Fibroblast of skin of right quadriceps (primary cell): ENCODE results near the gene MRPS18C.
"Not testable (repeated sequence)": the region's sequence is repeated elsewhere in the genome, so short reads cannot be mapped to it uniquely, and the experiment has no call there.

ENCODE experiments used
- DNase-seq: peaks from one replicate; pipeline ENCODE4 v3.0.0-alpha.2; 2013

MRPS18C gene

GRCh38 chr4:83455281-83456183 lies at the start of gene MRPS18C, which contains the start of gene HELQ:
Gene MRPS18C (plus strand): TSS chr4:83456058. CDS start chr4:83456078, 20 bp downstream.
Gene HELQ (minus strand): TSS chr4:83455823. CDS start chr4:83455693, 130 bp downstream.
- DNase-seq = peak; percentile 99

- DNase-seq = no peak
Observed at GRCh38 chr4:83408908-83409307, 47.0 kb upstream of the MRPS18C start.

DNA sequence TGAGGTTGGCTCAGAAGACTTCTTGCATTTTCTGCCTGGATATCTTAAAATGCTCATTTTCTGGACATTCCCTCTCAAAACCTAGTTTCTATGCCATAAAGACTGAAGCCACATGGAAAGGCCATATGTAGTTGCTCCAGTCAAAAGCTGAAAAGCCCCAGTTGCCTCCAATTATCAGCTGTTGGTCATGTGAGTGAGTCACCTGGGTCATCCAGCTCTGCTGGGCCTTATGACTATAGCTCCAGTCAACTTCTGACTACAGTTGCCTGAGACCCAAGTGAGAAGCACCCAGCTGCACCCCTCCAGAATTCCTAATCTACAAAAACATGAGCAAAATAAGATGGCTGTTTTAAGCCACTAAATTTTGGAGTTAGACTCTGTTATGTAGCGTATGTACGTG lies 42.2 kb upstream of the MRPS18C start:
- peak; percentile 7 for DNase-seq

- DNase-seq = no peak
Observed at GRCh38 chr4:83417566-83417965, 38.3 kb upstream of the MRPS18C start.

- DNase-seq = no peak
Observed at GRCh38 chr4:83418211-83418610, 37.6 kb upstream of the MRPS18C start.

DNA sequence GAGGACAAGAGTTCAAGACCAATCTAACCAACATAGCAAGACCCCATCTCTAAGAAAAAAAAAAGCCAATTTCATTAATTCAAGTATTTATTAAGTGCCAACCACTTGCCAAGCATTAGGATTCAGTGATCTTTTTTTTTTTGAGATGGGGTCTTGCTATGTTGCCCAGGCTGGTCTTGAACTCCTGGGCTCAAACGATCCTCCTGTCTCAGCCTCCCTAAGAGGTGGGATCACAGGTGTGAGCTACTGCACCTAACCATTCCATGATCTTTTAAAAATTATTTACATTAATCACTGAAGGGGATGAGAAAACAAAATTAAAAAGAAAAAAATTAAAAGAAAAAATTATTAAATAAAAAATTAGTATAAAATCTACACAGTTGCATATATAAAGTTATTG lies 24.7 kb upstream of the MRPS18C start:
- DNase-seq = no peak

- DNase-seq = no peak
Observed at GRCh38 chr4:83436680-83437079, 19.2 kb upstream of the MRPS18C start.

DNA sequence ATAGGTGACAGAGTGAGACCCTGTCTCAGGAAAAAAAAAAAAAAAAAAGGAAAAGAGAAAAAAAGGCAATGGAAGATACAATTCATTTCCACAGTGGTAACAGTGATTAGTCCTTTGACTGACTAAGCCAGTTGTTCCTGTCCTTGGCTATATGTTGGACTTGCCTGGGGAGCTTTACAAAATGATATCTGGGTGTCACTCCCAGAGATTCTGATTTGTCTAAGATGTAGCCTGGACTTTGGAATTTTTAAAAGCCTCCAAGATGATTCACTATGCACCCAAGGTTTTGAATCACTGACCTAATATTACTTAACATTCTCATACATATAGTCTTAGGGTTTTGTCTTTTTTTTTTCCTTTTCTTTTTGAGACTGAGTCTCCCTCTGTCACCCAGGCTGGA lies 17.1 kb upstream of the MRPS18C start:
- no peak for DNase-seq

GRCh38 chr4:83440148-83440814 lies 15.6 kb upstream of the MRPS18C start:
- no peak for DNase-seq

GRCh38 chr4:83440899-83441298 lies 15.0 kb upstream of the MRPS18C start:
- DNase-seq = no peak

GRCh38 chr4:83449009-83449408 lies 6.8 kb upstream of the MRPS18C start:
- DNase-seq = no peak

- peak; percentile 1 for DNase-seq
Observed at GRCh38 chr4:83454686-83455085, 1.2 kb upstream of the MRPS18C start.

DNA sequence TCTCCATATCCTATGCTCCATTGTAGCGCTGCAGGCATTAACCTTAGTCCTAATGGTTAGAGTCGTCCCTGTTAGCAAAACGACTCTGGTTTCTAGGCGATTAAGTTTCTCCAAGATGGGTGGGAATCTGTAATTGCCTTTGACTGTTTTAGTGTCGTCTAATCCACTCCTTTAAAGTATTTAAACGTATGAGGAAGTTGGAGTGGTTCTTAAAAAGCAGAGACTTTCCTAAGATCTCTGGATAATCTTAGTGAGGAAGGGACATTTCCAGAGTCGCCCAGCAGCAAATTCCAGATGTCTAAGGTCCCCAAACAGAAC lies 285 bp downstream of the MRPS18C start:
- no peak for DNase-seq

DNA sequence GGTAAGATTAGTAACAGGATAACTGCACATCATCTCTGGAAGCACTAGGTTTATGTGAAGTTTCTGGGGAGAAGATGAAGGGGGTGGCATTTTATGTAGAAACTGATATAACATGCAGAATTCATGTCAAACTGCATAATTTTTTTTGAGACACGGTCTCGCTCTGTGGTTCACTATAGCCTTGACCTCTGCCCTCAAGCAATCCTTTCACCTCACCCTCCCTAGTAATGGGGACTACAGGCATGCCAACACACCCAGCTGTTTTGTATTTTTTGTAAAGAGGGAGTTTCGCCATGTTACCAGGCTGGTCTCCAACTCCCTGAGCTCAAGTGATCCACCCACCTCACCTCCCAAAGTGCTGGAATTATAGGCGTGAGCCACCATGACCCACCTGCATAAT lies 17.6 kb downstream of the MRPS18C start:
- no peak for DNase-seq

GRCh38 chr4:83473966-83474365 lies 18.1 kb downstream of the MRPS18C start:
- no peak for DNase-seq

GRCh38 chr4:83484500-83485461 lies 28.9 kb downstream of the MRPS18C start, which contains the start of gene ABRAXAS1:
Gene ABRAXAS1 (minus strand): TSS chr4:83485100. CDS start chr4:83485072, 28 bp downstream.
- peak; percentile 94 for DNase-seq

- DNase-seq = no peak
Observed at GRCh38 chr4:83486457-83487129, 30.7 kb downstream of the MRPS18C start.

- no peak for DNase-seq
Observed at GRCh38 chr4:83489711-83490326, 34.0 kb downstream of the MRPS18C start.

- DNase-seq = peak; percentile 28
Observed at GRCh38 chr4:83490876-83491450, 35.1 kb downstream of the MRPS18C start.

DNA sequence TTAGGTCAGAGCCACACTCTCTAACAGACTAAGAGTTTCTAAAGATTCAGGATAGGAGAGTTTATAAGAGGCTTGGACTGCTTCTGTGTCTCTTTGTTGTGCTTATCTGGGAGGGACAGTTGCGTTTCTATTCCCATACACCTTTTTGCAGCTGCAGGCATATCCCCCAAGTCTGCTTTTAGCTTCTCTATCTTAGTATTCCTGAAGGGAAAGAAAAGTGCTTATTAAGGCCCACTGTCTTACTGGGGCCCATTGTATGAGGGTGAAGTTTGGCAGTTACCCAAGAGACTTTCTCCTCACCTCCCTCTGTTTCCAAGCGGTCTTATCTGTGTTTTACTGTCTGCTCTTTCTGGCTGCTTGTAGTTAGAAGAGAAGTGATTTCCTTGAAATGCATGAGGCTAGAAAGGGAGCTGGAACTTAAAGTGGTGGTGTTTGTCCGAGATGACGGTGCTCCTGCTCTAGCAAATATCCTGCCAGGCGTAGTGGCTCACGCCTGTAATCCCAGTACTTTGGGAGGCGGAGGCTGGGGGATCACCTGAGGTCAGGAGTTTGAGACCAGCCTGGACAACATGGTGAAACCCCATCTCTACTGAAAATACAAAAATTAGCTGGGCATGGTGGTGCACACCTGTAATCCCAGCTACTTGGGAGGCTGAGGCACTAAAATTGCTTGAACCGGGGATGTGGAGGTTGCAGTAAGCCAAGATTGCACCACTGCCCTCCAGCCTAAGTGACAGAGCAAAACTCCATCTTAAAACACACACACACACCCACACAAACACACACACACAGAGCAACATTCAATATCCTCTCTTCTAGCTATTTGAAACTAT lies 40.4 kb downstream of the MRPS18C start:
- DNase-seq = not testable (repeated sequence)

- DNase-seq = no peak
Observed at GRCh38 chr4:83498187-83498586, 42.3 kb downstream of the MRPS18C start.
